Kidney epithelial cell (primary cell): Measurements from ENCODE around the gene ENOSF1. TPM values are rescaled to one million over a fixed set of nuclear protein-coding genes. Genes with fewer than 3 reads are reported as not detected.
"Not testable (repeated sequence)": the region's sequence is repeated elsewhere in the genome, so short reads cannot be mapped to it uniquely, and the experiment has no call there.

Experiments
- DNase-seq: peaks from one replicate; pipeline ENCODE4 v3.0.0-alpha.2; 2010; ENCODE audit warnings: low read depth
- H3K27me3 ChIP-seq: 2 replicates; pipeline ENCODE4 v1.6.0; 2011; ENCODE audit warnings: low read length; ENCODE audit not compliant: control insufficient read depth, insufficient read depth
- H3K36me3 ChIP-seq: 2 replicates; pipeline ENCODE4 v1.5.1; 2011; ENCODE audit warnings: low read length; ENCODE audit not compliant: control insufficient read depth, insufficient read depth
- H3K4me3 ChIP-seq: 2 replicates; pipeline ENCODE4 v1.5.1; 2011; ENCODE audit warnings: low read depth, mild to moderate bottlenecking, control low read depth, low read length
- total RNA-seq: library from RNA; depleted of rRNA; stranded (reverse); fragments of >200 nt; gene quantifications from 2 replicates; pipeline ENCODE4 v1.2.3, GENCODE V29; 2015
- TF ChIP-seq, protein P1 (sequence below): IDR thresholded peaks from 2 replicates; pipeline ENCODE4 v1.5.1; 2011; ENCODE audit warnings: mild to moderate bottlenecking, moderate library complexity, low read length, control low read depth, inconsistent platforms; ENCODE audit not compliant: insufficient read depth, poor library complexity, severe bottlenecking

Gene ENOSF1, protein sequence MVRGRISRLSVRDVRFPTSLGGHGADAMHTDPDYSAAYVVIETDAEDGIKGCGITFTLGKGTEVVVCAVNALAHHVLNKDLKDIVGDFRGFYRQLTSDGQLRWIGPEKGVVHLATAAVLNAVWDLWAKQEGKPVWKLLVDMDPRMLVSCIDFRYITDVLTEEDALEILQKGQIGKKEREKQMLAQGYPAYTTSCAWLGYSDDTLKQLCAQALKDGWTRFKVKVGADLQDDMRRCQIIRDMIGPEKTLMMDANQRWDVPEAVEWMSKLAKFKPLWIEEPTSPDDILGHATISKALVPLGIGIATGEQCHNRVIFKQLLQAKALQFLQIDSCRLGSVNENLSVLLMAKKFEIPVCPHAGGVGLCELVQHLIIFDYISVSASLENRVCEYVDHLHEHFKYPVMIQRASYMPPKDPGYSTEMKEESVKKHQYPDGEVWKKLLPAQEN
- 29.7 and 31.9 TPM in 2 replicates for total RNA-seq

DNA sequence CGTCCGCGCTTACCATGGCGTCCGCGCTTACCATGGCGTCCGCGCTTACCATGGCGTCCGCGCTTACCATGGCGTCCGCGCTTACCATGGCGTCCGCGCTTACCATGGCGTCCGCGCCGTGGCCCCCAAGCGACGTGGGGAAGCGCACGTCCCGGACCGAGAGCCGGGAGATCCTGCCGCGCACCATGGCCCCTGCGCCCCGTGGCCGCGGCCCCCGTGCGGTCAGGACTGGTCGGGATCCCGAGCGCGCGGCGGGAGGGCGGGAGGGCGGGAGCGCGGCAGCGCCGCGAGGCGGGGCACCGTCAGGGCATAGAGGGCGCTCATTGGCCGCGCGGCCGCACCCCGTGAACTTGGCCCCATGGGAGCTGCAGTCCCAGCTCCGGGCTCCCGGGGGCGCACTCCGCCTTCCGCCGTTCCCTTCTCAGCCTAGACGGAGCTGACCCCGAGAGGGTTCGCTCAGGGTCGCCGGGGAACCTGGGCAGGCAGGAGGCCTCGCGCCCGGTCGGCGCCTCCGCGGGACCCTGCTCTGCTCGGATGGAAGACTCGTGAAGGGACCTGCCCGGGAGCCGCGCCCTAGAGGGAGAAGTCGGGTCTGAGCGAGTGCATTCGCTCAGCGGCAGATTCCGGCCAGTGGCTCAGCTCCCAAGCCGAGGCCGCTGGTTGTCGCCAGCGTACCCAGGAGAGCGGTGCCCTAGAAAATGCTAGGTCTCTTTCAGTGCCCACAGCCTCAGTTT, at the start of gene ENOSF1:
Gene ENOSF1, minus strand, starts transcription at position 230 of the 734 bp plus-strand sequence. Its CDS starts 43 bp downstream, at position 187.
- TF ChIP-seq, protein P1, sequence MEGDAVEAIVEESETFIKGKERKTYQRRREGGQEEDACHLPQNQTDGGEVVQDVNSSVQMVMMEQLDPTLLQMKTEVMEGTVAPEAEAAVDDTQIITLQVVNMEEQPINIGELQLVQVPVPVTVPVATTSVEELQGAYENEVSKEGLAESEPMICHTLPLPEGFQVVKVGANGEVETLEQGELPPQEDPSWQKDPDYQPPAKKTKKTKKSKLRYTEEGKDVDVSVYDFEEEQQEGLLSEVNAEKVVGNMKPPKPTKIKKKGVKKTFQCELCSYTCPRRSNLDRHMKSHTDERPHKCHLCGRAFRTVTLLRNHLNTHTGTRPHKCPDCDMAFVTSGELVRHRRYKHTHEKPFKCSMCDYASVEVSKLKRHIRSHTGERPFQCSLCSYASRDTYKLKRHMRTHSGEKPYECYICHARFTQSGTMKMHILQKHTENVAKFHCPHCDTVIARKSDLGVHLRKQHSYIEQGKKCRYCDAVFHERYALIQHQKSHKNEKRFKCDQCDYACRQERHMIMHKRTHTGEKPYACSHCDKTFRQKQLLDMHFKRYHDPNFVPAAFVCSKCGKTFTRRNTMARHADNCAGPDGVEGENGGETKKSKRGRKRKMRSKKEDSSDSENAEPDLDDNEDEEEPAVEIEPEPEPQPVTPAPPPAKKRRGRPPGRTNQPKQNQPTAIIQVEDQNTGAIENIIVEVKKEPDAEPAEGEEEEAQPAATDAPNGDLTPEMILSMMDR: peak; percentile 84
- DNase-seq: no peak
- no peaks in the 10 kb centered on the region for H3K36me3 ChIP-seq
- H3K4me3 ChIP-seq: peak within 1 kb of the TSS; percentile 67
- H3K27me3 ChIP-seq: no peaks in the 10 kb centered on the region

DNA sequence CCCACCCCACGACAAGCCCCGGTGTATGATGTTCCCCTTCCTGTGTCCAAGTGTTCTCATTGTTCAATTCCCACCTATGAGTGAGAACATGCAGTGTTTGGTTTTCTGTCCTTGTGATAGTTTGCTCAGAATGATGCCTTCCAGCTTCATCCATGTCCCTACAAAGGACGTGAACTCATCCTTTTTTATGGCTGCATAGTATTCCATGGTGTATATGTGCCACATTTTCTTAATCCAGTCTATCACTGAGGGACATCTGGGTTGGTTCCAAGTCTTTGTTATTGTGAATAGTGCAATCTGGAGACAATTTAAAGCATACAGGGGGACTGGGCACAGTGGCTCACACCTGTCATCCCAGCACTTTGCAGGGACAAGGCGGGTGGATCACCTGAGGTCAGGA, 47.4 kb upstream of the ENOSF1 start:
- H3K4me3 ChIP-seq, DNase-seq, H3K27me3 ChIP-seq, H3K36me3 ChIP-seq: not testable (repeated sequence)

DNA sequence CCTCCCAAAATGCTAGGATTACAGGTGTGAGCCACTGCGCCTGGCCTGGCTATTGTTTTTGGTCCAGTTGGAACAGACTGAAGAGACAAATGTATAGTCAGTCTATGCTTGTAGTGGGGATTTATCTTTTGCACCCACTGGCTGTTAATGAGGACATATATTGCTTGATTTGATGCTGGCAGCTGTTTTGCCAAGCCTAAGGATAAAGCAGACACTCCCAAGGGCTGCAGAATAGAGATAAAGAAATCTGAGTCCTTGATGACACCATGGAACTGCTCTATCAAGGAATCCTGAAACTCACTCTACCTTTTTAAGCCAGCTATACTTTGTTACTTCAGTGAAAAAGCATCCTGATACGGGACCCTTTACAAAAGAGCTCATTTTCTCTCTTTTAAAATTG, 43.1 kb upstream of the ENOSF1 start:
- no peaks in the 10 kb centered on the region for H3K36me3 ChIP-seq
- no peak for DNase-seq
- H3K4me3 ChIP-seq: no peak overlapping the region
- TF ChIP-seq, protein P1: no peak
- no peaks in the 10 kb centered on the region for H3K27me3 ChIP-seq

DNA sequence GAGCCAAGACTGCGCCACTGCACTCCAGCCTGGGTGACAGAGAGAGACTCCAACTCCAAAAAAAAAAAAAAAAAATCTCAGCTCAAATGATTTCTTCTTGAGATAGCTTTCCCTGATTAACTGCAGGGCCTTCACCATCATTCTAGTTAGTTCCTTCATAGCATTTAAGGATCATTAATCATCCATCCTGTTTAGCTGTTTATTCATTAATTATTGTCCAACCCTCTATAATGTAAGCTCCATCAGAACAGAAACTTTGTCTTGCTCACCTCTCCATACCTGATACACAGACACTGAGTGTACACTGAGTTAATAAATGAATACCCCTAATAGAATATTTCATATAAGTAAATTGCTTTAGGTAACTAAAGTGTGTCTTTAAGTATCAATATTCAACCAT, 42.2 kb upstream of the ENOSF1 start:
- Histone ChIP-seq H3K4me3 (no peak overlapping the region), H3K36me3 (no peaks in the 10 kb centered on the region), H3K27me3 (no peaks in the 10 kb centered on the region)
- TF ChIP-seq, protein P1: no peak
- no peak for DNase-seq

DNA sequence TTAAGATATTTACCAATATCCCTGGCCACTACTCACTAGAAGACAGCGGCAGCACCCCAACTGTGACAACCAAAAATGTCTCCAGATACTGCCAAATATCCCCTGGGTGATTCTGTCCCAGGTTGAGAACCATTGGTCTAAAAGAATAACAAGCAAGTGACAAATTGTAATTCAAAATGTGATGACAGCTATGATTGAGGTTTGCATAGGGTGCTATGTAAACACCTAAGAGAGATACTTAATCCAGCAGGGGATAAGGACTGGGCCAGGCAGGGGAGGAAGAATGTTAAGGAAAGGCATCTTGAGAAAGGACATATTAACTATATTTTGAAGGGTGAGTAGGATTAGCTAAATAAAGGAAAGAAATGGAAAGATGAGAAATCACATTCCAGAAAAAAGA, 38.0 kb upstream of the ENOSF1 start:
- Histone ChIP-seq H3K36me3 (no peaks in the 10 kb centered on the region), H3K4me3 (no peak overlapping the region), H3K27me3 (no peaks in the 10 kb centered on the region)
- no peak for DNase-seq
- TF ChIP-seq, protein P1: no peak

DNA sequence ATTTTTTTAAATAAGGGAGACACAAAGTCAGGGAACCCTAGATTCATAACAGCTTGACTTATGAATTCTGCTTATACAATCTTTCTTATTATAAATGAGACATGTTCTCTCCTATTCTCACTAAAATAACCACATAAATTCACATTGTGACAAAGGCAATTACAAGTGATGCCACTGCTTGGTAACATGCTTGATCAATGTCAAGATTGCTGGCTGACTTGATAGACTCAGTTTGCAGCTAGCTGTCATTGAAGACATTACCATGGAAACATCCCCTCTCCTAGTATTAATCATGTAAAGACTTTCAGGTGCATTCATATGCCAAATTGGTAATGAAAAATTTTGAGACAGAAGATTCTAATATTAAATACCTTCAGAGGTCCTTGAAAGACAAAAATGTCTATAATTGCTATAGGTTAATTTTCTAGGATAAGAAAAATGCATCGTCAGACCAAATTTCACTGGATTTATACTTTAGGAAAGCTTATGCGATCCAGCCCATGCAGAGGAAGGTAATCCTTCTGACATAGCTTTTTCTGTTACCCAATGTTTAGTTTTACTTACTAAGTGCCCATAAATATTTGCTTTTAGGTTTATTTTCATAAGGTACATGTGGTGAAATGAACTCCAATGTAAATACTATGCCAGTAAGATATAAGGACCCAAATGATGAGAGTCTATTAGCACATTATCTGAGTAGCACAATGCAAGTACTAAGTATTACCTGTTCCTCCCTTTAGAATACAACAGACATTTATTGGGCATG, 32.6 kb upstream of the ENOSF1 start:
- Histone ChIP-seq H3K27me3 (no peaks in the 10 kb centered on the region), H3K36me3 (no peaks in the 10 kb centered on the region), H3K4me3 (no peak overlapping the region)
- TF ChIP-seq, protein P1: no peak
- no peak for DNase-seq
